Central memory CD8-positive, alpha-beta T cell (primary cell): ENCODE results near the gene NFIA.
"Not testable (repeated sequence)": the region's sequence is repeated elsewhere in the genome, so short reads cannot be mapped to it uniquely, and the experiment has no call there.

Experiments used
- ATAC-seq: fragments of 150-1000 bp; cut with Tn5 transposase; replicated peaks from 2 replicates; pipeline ENCODE4 v1.10.0; 2022; ENCODE audit warnings: mild to moderate bottlenecking, moderate FRiP score, moderate number of reproducible peaks; ENCODE audit not compliant: poor library complexity, severe bottlenecking; ENCODE audit errors: extremely low read depth
- DNase-seq, 2 donors: peaks; one replicate each; pipeline ENCODE4 v3.0.0; 2021; ENCODE audit warnings: low spot score in 2 of 2
- H3K27ac Mint-ChIP-seq: one replicate; pipeline ENCODE4 v1.8.0; 2022; ENCODE audit warnings: low read depth, mild to moderate bottlenecking, moderate library complexity, mixed read lengths
- H3K27me3 Mint-ChIP-seq: one replicate; pipeline ENCODE4 v1.8.0; 2022; ENCODE audit warnings: mixed read lengths
- H3K36me3 Mint-ChIP-seq: one replicate; pipeline ENCODE4 v1.8.0; 2022; ENCODE audit warnings: mild to moderate bottlenecking, moderate library complexity, mixed read lengths; ENCODE audit not compliant: insufficient read depth
- H3K4me1 Mint-ChIP-seq: one replicate; pipeline ENCODE4 v1.8.0; 2022; ENCODE audit warnings: mixed read lengths
- H3K4me3 Mint-ChIP-seq: one replicate; pipeline ENCODE4 v1.8.0; 2022; ENCODE audit warnings: mild to moderate bottlenecking, moderate library complexity, mixed read lengths
- H3K9me3 Mint-ChIP-seq: one replicate; pipeline ENCODE4 v1.8.0; 2022; ENCODE audit warnings: mixed read lengths

NFIA gene

DNA sequence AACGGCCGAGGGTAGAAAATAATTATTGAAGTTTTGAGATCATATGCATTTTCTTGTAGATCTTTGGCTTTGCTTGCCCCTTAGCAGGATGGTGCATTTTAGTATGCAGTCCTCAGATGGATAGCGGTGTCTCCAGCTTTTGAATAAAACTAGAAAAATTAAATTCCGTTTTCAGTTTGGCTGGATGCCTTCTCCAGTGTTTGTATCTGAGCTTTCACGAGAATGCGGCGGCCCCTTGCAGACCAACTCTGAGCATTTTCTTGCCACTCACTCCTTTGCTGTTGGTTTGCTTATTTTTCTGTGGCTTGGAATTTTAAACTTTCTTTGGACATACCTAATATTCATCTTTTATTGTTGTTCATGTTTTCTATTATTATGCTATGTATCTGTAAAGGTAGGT is 192.6 kb downstream of the NFIA start:
- Mint-ChIP-seq H3K4me3 (no peak overlapping the region), H3K36me3 (peaks cover 2% of the 10 kb centered on the region), H3K9me3 (no peaks in the 10 kb centered on the region), H3K27ac (no peak overlapping the region), H3K4me1 (peaks cover 19% of the 10 kb centered on the region), H3K27me3 (no peaks in the 10 kb centered on the region)
- no peak for DNase-seq
- no peak for ATAC-seq

DNA sequence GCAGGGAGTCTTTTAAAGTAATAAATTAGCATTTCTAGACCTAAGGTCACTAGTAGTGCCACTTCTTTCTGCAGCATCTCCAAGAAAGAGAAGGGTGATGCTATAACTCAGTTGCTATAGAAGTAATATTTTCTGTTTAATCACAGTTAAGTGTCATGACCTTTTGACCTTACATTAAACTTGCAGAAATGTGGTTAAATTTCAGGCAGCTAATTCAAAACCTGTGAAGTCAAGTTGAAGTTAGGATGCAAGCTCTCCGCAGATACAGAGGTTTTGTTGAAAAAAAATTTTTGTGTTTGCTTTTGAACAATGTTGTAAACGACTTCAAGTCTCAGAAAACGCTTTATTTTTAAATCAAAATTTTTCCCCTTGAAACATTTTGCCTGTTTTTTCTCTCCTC is 193.9 kb downstream of the NFIA start:
- Mint-ChIP-seq H3K4me1 (peaks cover 6% of the 10 kb centered on the region), H3K27me3 (no peaks in the 10 kb centered on the region), H3K27ac (no peak overlapping the region), H3K4me3 (no peak overlapping the region), H3K36me3 (peaks cover 2% of the 10 kb centered on the region), H3K9me3 (no peaks in the 10 kb centered on the region)
- no peak for ATAC-seq
- DNase-seq = no peak

DNA sequence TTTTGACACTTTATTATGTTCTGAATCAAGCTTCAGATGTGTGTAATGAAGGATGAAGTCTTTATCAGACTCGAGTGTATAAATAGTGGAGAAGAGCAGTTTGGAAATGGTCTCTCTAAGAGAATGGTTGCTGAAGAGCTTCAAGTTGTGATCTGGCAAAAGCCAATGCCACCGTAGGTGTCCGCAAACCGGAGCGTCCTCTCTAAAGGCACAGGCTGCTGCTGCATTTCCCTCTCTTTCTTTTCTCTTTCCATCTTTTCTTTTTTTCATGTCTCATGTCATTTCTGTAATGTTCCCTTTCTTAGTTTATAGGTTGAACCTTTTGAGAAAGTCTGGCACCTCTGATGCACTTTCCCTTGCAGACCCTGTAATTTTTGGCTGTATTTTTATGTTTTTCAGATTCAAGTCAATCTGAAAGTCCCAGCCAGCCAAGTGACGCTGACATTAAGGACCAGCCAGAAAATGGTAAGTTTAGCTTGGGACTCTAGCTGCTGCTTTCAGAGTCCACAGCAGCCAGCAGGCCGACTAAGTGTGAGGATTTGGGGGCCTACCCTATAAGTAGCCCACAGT is 194.8 kb downstream of the NFIA start:
- no peak for DNase-seq
- no peak for ATAC-seq
- no peaks in the 10 kb centered on the region for H3K9me3 Mint-ChIP-seq
- H3K27ac Mint-ChIP-seq = no peak overlapping the region
- no peaks in the 10 kb centered on the region for H3K27me3 Mint-ChIP-seq
- H3K4me1 Mint-ChIP-seq = no peaks in the 10 kb centered on the region
- peaks cover 2% of the 10 kb centered on the region for H3K36me3 Mint-ChIP-seq
- no peak overlapping the region for H3K4me3 Mint-ChIP-seq

DNA sequence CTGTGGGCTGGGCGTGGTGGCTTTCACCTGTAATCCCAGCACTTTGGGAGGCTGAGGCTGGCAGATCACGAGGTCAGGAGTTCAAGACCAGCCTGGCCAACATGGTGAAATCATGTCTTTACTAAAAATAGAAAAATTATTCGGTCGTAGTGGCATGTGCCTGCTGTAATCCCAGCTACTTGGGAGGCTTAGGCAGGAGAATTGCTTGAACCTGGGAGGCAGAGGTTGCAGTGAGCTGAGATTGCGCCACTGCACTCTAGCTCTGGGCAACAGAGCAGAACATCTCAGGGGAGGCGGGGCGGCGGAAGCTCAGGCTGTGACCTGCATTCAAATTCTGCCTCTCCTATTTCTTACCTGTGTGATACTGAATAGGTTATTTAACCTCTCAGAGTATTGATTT is 196.1 kb downstream of the NFIA start:
- not testable (repeated sequence) for H3K9me3 Mint-ChIP-seq, H3K36me3 Mint-ChIP-seq, ATAC-seq, H3K4me1 Mint-ChIP-seq, DNase-seq, H3K27me3 Mint-ChIP-seq, H3K4me3 Mint-ChIP-seq, H3K27ac Mint-ChIP-seq

DNA sequence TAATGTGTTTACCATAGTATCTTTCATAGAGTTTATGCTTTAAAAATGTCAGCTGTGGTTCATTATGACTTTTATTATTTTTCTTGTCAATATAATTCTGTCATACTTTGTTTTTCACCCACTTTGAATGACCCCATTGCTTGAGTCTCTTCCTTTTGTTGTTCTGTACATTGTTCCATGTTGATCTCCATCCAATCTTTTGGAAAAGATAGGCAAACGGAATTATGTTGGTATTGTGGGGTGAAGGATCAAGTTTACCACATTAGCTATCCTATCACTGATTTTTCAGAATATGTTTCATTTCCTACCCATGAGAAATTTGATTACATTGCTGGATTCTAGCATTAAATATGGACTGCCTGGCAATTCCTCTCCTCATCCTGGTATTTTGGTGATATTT is 196.6 kb downstream of the NFIA start:
- Mint-ChIP-seq H3K4me1 (no peaks in the 10 kb centered on the region), H3K27ac (no peak overlapping the region), H3K36me3 (peaks cover 2% of the 10 kb centered on the region), H3K4me3 (no peak overlapping the region), H3K27me3 (no peaks in the 10 kb centered on the region), H3K9me3 (no peaks in the 10 kb centered on the region)
- no peak for ATAC-seq
- DNase-seq = no peak

DNA sequence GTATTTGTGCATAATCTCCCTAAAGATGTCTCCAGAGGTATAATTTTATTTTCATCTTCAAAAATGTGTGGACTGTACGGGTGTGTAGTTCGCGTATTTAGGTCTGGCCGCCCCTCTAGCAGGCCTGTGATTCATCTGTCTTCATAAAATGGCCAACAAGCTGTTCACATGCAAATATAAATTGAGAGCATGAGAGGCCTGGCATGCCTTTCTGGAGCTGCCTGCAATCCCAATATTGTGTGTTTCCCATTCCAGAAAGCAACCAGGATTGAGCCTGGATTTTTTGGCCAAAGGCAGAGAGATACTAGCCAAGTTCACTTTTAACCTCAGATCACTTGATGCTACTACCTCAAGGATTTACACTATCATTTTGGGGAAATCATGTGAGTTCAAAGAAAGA is 197.2 kb downstream of the NFIA start:
- ATAC-seq (no peak), DNase-seq (no peak)
- no peaks in the 10 kb centered on the region for H3K4me1 Mint-ChIP-seq
- H3K9me3 Mint-ChIP-seq = no peaks in the 10 kb centered on the region
- H3K27me3 Mint-ChIP-seq = no peaks in the 10 kb centered on the region
- H3K27ac Mint-ChIP-seq = no peak overlapping the region
- peaks cover 2% of the 10 kb centered on the region for H3K36me3 Mint-ChIP-seq
- H3K4me3 Mint-ChIP-seq = no peak overlapping the region

DNA sequence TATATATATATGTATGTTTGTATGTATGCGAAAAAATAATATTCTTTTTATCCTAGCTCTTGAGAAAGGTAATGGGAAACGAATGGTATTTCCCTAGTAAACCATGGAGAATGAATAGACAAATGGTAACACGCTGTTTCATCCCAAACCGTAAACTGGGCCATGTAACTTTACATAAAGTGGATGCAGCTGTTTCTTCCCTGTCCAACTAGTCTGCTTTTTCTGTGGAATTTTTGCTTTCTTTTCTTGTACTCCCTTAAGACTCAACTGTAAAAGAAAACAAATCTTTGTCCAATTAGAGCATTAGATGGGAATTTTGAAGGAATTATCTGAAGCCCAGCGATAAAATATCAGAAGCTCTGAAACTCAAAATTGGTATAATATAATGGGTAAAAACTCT is 198.1 kb downstream of the NFIA start:
- Mint-ChIP-seq H3K27ac (no peak overlapping the region), H3K4me1 (no peaks in the 10 kb centered on the region), H3K9me3 (no peaks in the 10 kb centered on the region), H3K27me3 (no peaks in the 10 kb centered on the region), H3K4me3 (no peak overlapping the region), H3K36me3 (peaks cover 2% of the 10 kb centered on the region)
- no peak for ATAC-seq
- DNase-seq = no peak

DNA sequence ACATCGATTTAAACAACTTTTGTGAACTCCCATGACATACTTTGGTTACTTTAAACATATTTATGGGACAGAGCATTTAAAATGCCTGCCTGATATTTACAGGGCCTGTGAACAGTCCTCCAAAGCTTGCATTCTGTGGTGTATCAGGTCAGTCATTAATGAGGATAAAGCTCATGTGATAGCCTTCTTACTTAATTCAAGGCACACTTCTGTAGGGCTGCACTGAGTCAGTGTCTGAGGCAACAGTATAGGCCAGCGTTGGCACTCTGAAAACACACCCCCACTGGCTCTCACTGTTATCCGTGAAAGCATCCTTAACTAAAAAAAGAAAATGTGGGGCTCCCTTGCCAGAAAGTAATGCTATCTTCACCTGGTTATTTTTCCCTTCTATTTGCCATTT is 200.0 kb downstream of the NFIA start:
- no peaks in the 10 kb centered on the region for H3K4me1 Mint-ChIP-seq
- no peak overlapping the region for H3K4me3 Mint-ChIP-seq
- no peaks in the 10 kb centered on the region for H3K9me3 Mint-ChIP-seq
- H3K27ac Mint-ChIP-seq = no peak overlapping the region
- ATAC-seq = no peak
- H3K27me3 Mint-ChIP-seq = no peaks in the 10 kb centered on the region
- peaks cover 2% of the 10 kb centered on the region for H3K36me3 Mint-ChIP-seq
- DNase-seq = no peak

DNA sequence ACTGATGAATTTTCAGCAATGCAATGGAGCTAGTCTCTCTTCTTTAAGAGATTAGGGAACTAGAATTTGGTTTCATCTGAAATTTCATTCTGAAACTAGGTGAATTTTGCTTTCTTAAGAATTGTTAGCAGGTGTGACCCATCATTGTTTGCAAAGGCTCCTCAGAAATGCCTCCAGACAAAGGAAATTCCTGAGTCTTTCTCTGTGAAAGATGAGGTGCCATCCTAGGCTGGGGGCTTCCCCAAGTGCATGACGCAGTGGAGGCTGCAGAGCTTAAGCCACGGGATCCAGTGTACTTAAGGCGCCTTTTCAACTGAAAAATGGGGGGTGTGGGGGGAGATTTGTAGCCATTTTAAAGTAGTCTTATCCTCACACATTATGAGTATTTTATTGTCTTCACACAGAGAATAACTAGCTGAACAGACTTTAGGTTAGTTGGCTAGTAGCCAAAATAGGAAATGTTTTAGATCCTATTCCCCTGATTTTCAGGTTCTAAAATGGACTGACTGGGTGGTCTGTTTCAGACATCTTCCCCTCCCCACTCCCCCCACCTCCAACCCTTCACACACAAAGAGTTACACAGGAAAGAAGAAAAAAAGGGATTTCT is 202.0 kb downstream of the NFIA start:
- H3K9me3 Mint-ChIP-seq = no peaks in the 10 kb centered on the region
- H3K27ac Mint-ChIP-seq = no peak overlapping the region
- H3K4me3 Mint-ChIP-seq = no peak overlapping the region

DNA sequence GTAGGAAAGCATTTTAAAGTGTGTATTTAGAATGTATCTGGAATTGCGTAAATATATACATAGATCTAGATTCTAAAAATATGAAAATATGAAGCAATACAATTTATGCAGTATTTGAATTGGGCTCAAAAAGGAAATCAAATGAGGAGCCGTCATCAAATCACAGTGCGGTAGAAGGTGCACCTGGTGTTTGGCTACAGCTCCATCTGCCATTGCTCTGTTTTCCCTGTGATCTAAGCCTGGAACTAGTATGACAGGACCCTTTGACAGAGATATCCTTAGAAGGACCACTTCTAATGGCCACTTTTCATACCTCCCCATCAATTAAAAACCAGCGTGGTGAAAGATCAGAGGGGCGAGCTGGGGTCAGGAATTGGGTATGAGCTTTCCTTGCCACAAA is 202.6 kb downstream of the NFIA start:
- no peak overlapping the region for H3K27ac Mint-ChIP-seq
- no peaks in the 10 kb centered on the region for H3K27me3 Mint-ChIP-seq
- H3K4me1 Mint-ChIP-seq = no peaks in the 10 kb centered on the region
- DNase-seq (no peak), ATAC-seq (no peak)
- H3K4me3 Mint-ChIP-seq = no peak overlapping the region
- no peaks in the 10 kb centered on the region for H3K9me3 Mint-ChIP-seq
- peaks cover 2% of the 10 kb centered on the region for H3K36me3 Mint-ChIP-seq

More for the DNA sequence above, 202.0 kb downstream of the NFIA start:
- H3K4me1 Mint-ChIP-seq = no peaks in the 10 kb centered on the region
- no peaks in the 10 kb centered on the region for H3K36me3 Mint-ChIP-seq
- ATAC-seq = no peak
- no peak for DNase-seq
- no peaks in the 10 kb centered on the region for H3K27me3 Mint-ChIP-seq

DNA sequence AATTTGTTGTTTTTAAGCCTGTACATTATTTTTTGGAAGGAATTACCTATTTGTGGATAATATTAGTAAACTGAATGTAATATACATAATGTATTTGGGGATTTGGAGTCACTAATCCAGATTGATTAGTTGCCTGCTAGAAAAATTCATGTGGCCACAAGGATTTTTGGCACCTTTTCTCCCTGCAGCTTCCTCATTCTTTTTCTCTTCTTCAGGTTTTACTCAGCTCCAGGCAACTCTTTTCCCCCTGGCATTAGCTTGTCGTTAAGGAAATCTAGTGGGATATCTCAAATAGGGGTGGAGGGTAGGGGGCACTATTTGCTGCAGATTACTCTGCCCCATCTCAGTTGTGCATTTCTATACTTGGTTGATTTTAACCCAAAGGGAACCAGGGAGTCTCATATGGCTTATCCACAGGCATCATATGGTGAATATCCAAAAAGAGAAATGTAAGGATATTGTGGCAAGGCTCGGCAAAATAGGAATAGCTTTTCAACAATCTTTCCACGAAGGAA is 203.1 kb downstream of the NFIA start:
- no peak overlapping the region for H3K4me3 Mint-ChIP-seq
- H3K27ac Mint-ChIP-seq = no peak overlapping the region
- ATAC-seq = no peak
- no peaks in the 10 kb centered on the region for H3K27me3 Mint-ChIP-seq
- H3K4me1 Mint-ChIP-seq = no peaks in the 10 kb centered on the region
- DNase-seq = no peak
- no peaks in the 10 kb centered on the region for H3K9me3 Mint-ChIP-seq
- H3K36me3 Mint-ChIP-seq = peaks cover 2% of the 10 kb centered on the region

DNA sequence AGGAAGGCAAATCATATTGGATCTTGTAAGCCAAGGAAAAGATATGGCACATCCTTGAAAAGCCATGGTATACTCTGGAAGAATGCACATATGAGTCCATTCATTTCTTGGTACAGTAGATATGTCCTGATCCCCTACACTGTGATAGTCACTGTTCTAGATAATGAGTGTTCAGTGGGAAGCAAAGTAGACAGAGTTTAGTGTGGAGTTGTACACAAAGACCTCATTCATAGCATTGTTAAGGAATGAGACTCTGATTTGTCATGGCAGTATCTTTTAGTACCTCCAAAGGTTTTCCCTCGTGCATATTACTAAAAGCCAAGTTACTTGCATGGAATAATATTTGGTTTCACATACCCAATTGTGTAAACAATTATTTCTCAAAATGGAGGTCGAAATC is 204.7 kb downstream of the NFIA start:
- Mint-ChIP-seq H3K27ac (no peak overlapping the region), H3K4me3 (no peak overlapping the region), H3K9me3 (no peaks in the 10 kb centered on the region), H3K27me3 (no peaks in the 10 kb centered on the region), H3K36me3 (peaks cover 2% of the 10 kb centered on the region), H3K4me1 (no peaks in the 10 kb centered on the region)
- no peak for DNase-seq
- no peak for ATAC-seq

DNA sequence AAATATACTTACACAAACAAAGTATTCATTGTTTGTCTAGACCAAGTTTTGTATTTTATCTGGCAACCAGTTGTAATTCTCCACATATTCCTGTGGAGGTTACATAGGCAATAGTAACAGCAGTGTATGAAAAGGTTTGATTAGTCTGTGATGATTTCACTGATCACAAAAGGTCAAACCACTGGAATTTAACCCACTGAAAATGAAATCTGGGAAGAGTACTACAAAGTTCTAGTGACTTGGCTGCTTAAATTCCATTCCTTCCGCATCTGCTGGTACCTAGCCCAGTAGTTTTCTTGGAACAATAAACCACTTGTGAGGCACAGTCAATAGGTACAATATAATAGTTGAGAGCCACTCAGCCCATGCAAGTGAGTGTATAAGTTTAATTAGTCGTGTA is 205.4 kb downstream of the NFIA start:
- Mint-ChIP-seq H3K4me3 (no peak overlapping the region), H3K4me1 (no peaks in the 10 kb centered on the region), H3K27ac (no peak overlapping the region), H3K9me3 (no peaks in the 10 kb centered on the region), H3K36me3 (peaks cover 2% of the 10 kb centered on the region), H3K27me3 (no peaks in the 10 kb centered on the region)
- ATAC-seq (no peak), DNase-seq (no peak)
